Posterior vena cava (tissue), 2 donors: ENCODE data around the gene OXSM. TPM values are rescaled to one million over a fixed set of nuclear protein-coding genes. Genes with fewer than 3 reads are reported as not detected.
A peak's percentile ranks its signal among the peaks of the same experiment; 100 is the strongest.

ENCODE experiments used
- DNase-seq: peaks from one replicate; pipeline ENCODE4 v3.0.0-alpha.2; 2020; ENCODE audit warnings: low spot score
- intact Hi-C, 2 donors: fragments of 100-400 bp; cut with DNase I; formaldehyde crosslinking; loops; one replicate each; pipeline versions ENCODE4 v1.14.1 to v1.14.2; 2022 to 2023
- long read RNA-seq, 2 donors: library from polyadenylated mRNA; unstranded; transcript quantifications; one replicate each; pipeline ENCODE4 v2.0.0, GENCODE V29; 2020 to 2021
- total RNA-seq, 2 donors: library from RNA; stranded (reverse); fragmentation: NEBNext Ultra II Directional; extraction: Animal tissue kit (Norgen Biotek cat#: 25700); gene quantifications; one replicate each; pipeline ENCODE4 v1.2.1, GENCODE V29; 2021
- donor health status: DM: yes; HTN: yes; CAD: no.
- donor health status: DM: yes; HTN: yes; CAD: no.

Gene OXSM
- 1 to 10 TPM; 5.7 to 6.8 TPM for total RNA-seq
- long read RNA-seq, donor 1, partial matches to known transcripts, result 2 of 7 reads
- long read RNA-seq, donor 1, other reads (novel, unspliced or antisense), result 1 of 7 reads
- long read RNA-seq, donor 2, transcript OXSM-201 (3 exons, 1,519 nt), result major isoform, 25 of 31 reads
- long read RNA-seq, donor 2, partial matches to known transcripts, result 3 of 31 reads
- long read RNA-seq, donor 2, other reads (novel, unspliced or antisense), result 3 of 31 reads

DNA sequence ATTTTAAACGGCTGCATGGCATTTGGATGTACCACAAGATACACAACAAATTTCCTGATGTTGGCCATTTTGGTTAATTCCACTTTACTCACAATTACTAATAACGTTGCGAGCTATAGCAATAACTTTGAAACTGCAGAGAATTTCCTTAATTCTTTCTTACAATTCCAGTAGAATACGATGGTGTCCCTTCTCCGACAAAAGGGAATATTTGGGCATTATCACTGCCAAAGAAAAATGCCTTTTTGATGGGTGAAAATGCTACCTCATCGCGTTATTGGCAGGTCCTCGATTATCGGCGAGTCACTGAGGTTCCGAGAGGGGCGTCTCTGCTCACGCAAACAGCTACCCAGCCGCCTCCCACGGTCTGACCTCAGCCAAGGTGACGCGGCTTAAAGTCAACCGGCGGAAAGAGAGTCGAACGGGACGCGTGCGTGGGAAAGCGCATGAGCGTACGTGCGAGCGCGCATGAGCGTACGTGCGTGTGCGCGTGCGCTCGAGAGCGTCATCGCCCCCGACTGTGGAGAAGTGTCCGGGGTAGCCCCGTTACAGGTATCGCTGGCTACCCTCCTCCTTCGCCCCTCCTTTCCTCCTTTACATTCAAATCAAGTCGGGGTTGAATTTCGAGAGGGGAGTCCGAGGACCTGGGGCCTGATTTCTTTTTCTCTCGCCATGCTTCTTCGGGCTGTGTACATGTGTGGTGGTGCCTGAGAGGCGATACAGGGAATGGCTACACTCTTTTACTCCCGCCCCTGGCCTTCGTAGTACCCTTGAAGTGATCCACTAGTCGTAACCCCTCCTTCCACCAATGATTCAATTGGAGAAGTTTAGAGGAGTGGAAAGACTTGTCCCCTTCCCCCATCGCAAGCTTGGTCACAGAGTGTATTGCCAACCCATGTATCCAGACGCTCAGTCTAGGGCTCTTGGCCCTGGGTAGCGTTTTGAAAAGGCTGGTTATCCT lies at the start of gene OXSM:
TSS of gene OXSM (plus strand) at position 495 of the 961 bp plus-strand sequence. CDS start 931 bp downstream, outside the sequence.
- intact Hi-C loops, result no loop called here
- peak; percentile 97 for DNase-seq

DNA sequence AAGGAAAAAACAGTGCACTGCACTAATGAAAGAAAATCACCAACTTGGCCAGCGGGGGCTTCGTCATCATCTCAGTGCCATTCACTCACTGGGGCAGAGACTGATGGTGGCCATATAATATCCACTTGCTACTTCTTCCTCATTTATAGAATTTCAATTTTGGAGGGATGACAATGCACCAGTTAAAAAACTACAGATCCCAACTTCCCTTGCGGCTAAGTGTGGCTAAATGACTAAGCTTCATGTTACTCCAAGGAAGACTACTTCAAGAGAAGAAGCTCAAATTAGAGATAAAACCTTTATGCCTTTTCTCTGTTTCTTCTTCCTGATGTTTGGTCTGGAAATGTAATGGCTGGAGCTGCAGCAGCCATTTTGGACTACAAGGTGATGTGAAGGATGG lies 45.4 kb upstream of the OXSM start:
- DNase-seq, result no peak
- intact Hi-C loops, result no loop called here

DNA sequence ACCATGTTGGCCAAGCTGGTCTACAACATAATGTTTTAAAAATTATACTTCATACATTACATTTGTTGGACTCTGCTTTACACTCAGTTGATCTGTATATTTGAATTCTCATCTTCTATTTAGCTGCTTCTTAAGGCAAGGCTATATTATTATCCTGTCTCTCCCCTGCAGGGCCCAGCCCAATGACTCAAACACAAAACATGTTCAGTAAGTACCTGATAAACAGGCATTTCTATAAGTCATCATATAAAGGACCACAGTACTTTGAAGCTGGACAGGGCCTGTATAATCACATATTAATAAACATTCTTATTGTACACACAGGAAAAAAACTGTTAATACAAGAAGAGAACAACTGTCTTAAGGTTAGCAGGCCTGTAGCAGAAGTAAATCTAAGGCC lies 42.9 kb upstream of the OXSM start:
- no peak for DNase-seq
- intact Hi-C loops, result no loop called here

DNA sequence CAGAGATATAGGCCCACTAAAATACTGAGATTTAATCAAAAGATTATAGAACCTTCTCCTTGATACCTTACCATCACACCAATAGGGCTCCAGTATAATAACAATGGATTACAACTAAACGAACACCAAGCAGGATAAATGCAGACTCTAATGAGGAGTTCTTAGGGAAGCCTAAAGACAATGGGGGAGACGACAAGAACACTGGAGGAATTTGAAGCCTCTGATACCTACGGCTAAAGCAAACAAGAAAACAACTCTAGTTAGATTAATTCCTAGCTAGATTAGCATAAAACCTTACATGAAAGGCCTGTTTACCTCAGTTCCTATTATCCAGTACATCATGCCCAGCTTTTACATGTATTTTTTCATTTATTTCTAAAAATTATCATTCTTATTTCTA lies 41.7 kb upstream of the OXSM start:
- intact Hi-C loops, result no loop called here
- no peak for DNase-seq

DNA sequence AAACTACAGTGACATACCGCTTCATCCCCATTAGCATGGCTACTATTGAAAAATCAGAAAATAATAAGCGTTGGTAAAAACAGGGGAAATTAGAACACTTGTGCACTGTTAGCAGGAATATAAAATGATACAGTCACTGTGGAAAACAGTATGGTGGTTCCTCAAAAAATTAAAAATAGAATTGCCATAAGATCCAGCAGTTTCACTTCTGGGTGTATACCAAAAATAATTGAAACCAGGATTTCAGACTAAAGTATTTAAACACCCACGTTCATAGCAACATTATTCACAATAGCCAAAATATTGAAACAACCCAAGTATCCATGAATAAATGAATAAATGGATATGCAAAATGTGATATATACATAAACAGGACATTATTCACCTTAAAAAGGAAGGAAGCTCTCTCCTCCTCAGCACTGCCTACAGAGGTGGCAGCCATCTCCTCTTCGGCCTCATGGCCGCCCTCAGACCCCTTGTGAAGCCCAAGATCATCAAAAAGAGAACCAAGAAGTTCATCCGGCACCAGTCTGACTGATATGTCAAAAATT lies 40.8 kb upstream of the OXSM start:
- DNase-seq, result no peak
- intact Hi-C loops, result no loop called here

DNA sequence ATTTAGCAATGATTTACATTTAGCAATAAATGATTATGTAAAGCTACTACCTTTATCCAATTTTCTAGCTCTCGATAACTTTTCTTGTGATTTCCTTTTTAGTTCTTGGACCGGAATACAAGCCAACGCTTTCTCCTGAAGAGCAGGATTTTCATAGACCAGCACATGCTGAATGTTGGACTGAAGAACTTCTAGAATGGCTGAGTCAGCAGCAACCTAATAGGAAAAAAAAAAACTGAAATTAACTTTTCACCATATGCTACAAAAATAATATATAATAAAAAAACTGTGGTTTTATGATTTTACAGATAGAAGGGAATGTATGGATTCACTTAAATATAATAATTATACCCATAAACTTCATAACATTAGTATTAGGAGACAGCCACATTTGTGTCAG lies 38.8 kb upstream of the OXSM start:
- intact Hi-C loops, result no loop called here
- no peak for DNase-seq

DNA sequence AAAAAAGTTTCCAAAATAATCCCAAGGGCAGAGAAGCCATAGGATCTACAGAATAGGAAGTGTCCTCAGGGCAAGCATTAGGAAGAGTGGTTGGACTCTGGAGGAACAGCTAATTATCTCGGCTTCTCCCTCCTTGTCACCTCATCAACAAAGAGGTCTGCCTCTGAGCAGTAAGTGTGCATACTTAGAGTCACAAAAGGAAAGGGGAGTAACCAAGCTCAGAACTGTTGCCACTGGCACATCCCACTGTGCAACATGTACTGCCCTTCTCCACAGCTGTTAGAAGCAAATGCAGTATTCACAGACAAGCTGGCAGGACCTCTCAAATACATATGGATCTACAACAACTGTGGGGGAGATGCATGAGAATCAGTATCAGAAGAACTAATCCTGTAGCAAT lies 38.2 kb upstream of the OXSM start:
- no peak for DNase-seq
- intact Hi-C loops, result no loop called here

DNA sequence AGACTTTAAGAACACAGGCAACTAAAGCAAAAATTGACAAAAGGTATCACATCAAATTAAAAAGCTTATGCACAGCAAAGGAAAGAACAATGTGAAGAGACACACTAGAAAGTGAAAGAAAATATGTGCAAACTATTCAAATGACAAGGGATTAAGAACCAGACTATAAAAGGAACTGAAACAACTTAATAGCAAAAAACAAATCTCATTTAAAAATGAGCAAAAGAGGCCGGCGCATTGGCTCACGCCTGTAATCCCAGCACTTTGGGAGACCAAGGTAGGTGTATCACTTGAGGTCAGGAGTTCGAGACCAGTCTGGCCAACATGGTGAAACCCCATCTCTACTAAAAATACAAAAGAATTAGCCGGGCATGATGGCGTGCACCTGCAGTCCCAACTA lies 21.0 kb upstream of the OXSM start:
- intact Hi-C loops, result no loop called here
- DNase-seq, result no peak

DNA sequence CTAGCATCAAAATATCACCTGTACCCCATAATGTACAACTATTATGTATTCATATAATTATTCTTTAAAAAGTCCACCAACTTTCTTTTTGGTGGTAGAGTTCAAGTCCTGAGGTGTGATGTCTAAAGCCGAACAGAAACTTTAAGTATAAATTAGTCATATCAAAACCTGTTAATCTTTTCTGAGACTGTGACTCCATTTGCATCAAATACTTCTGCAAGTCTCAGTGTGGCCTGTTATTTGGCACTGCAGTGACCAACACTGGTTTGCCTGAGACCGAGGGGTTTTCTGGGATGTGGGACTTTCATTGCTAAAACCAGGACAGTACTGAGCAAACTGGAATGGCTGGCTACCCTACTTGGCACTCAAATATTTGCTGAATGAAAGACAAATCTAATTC lies 14.0 kb upstream of the OXSM start:
- intact Hi-C loops, result no loop called here
- DNase-seq, result no peak

DNA sequence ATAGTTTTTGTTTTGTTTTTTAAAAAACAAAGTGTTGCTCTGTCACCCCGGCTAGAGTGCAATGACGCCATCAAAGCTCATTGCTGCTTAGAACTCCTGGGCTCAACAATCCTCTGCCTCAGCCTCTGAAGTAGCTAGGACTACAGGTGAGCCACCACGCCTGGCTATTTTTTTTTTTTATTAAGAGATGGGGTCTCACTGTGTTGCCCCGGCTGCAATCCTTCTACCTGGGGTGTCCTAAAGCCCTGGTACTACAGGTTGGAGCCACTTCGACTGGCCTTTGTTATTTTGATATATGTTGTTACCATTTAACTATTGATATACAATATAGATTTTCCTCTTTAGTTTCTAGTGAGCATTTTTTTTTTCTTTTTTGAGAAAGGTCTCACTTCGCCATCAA lies 9.3 kb upstream of the OXSM start:
- no peak for DNase-seq
- intact Hi-C loops, result no loop called here

DNA sequence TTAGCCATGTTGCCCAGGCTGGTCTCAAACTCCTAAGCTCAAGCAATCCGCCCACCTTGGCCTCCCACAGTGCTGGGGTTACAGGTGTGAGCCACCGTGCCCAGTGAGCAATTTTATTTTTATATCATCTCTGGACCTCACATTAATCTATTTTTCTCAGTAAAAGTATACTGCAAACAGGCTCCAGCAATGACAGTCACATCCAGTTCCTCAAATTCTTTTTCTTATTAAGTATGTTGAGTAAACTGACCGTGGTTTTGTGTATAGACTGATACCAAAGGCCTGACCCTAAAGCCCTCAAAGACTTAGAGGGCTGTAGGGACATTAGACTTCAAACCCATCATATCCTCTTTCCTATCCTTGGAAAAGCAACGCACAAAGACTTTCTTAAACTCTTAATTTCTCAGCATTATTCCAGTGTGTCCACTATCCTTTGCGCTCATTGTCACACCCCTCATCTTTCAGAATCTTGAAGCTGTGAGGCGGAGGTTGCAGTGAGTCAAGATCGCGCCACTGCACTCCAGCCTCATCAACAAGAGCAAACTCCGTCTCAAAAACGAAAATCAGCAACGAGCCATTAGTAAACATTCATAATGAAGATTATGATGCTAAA lies 8.6 kb upstream of the OXSM start:
- no peak for DNase-seq
- intact Hi-C loops, result no loop called here

DNA sequence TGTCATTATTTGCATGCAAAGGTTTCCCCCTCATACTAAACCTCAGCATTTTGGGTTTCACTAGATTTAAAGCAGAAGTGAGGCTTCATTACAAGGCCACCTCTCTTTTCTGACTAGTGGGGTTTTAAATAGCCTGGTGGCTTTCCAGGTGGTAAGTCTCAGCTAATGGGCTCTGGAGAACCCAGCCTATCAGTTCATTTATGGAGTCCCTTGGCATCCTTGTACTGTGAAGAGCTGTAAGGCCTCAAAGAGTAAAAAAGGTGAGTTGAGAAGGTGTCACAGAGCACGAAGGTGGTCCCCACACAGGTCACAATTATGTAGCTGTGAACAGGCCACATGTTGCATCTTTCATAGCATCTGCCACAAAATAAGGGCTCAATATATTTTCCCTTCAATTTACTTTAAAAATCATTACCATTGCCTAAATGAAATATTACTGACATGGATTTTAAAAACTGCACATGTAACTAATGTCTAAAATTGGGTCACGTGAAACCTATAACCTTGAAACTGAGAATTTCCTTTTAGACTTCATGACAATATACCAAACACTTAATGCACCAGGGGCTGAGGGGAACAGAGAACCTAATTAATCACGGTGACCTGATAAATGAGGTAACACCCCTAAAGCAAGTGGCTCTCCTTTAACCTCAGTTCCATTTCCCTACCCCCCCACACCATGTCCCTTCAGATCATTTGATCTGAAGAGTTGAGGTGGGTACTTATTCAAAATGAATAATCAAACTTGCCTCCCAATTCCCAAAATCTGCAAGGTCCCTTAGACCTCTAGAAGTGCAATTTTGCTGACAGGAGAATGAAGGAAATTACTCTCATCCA lies 7.9 kb upstream of the OXSM start:
- DNase-seq, result no peak
- intact Hi-C loops, result no loop called here

DNA sequence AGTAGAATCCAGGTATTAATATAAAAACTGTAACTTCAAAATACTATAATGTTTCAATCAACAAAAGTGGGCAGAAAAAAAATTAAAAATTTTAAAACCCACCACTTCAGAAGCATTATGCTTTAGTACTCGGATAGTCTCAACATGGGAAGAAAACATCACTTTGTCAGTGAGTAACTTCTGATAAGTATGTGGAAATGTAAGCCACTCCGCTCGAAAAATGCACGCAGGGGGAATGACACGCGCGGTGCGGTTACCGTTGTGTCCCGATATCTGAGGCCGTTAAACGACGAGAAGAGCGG lies 7.3 kb upstream of the OXSM start:
- no peak for DNase-seq
- intact Hi-C loops, result no loop called here

DNA sequence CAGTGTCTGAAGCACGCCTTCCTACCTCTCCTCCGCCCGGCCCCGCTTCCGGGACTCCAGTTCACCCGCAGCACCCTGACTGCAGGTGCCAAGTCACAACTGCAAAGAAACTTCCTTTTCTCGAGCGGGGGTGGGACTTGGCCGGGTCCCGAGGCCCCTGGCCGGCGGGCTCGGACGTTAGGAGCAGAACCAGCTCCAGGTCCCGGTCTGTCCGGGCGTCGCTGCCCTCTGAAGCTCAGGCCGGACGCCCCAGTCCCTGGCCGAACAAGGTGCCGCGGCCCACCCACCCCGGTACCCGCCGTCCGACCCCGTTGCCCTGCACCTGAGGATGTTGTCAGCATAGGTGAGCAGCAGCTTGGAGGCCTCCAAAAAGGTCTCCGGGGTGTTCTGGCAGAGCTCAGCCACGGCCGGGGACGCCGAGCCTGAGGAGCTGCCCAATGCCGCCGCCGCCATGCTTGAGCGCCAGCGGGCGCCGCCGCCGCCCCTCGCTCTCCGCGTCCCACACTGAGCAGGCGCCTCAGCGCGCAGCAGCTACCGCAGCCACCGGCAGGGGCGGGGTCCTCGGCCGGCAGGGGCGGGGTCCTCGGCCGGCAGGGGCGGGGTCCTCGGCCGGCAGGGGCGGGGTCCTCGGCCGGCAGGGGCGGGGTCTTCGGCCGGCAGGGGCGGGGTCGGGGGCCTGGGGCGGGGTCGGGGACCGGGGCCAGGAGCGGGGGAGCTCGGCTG lies 6.8 kb upstream of the OXSM start, which contains the start of gene NGLY1:
TSS of gene NGLY1 (minus strand) at position 506 of the 723 bp plus-strand sequence. CDS start at position 453, 53 bp downstream.
- intact Hi-C loops, result no loop called here
- DNase-seq, result peak; percentile 96

DNA sequence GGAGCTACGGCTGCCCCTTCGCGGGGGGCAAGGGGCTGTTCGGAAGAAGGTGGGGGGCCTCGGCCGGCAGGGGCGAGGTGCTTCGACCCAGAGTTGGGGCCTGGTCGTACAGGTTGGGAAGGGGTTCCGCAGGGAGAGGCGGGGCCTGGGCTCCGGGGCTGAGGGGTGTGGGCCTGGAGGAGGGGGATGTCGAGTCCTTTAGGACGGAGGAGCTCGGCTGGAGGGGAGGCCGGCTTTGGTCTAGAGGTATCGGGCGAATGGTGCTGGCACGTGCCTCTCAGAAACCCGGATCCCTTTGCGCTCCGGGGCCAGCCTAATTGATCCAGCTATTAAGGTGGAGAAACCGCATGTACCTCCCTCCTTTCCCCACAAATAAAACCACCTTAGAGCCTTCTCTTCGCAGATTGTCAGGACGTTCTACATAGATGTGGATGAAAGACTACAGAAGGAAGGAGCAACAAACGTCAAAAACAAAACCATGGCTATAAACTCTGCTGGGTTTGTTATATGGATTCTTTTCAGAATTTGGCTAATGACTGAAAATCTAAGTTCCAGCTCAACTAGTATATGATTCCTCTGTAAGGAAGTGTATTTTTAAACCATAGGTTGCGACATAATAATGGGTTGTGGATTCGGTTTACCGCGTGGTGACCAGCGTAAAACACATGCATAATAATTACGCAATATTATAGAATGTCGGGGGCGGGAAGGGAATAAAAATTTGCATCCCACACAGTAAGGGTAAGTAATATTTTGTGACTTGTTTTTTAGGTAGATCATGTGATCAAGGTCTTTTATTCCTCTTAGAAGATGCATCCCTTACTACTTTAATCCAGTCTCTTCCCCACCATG lies 6.0 kb upstream of the OXSM start:
- intact Hi-C loops, result no loop called here
- DNase-seq, result peak; percentile 88

DNA sequence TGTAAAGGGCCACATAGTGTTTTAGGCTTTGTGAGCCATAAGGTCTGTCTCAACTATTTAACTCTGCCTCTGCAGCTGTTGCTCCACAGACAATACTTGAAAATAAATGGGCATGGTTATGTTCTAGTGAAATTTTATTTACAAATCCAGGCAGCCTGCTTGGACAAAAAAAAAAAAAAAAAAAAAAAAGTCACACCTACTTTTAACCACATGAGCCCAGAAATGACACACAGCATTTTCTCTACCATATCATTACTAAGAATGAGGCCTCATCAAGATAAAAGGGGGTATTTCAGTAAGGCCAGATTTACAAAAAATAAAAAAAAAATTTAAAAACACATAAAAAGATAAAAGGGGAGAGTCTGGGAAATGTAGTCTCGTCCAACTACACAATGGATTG lies 4.9 kb upstream of the OXSM start:
- intact Hi-C loops, result no loop called here
- DNase-seq, result no peak

DNA sequence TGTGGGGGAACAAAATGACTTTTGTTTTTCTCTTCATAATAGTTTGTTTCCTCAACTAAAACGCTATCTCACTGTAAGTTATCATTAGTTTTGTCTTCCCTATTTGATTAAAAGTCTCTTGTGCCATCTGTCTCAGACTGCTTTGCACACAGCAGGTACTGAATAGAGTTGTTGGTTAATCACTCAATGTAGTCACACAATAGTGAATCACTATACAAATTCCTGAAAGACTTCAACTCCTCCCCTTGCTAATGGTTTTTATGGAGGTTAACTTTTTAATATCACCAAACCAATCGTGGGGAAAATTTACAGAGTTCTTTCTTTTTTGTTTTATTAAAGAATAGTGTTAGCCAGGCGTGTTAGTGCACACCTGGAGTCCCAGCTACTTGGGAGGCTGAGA lies 4.1 kb upstream of the OXSM start:
- intact Hi-C loops, result no loop called here
- DNase-seq, result no peak

DNA sequence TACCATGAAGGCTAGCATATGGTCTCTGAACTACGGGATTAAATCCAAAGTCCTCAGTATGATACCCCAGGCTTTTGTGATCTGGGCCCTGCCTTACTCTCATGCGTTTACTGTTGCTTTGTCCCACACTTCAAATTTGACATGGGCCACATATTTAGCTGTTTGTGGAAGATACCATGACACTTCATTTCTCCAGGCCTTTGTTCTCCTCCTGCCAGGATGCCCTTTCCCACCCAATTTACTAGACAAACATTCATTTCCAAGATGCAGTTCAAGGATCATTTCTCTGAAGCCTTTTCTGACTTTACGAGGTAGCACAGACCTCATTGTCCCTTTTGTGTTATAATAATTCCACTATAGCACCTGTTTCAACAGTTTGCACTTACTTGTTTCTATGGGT lies 2.2 kb upstream of the OXSM start:
- intact Hi-C loops, result no loop called here
- DNase-seq, result no peak
